Fibroblast of the aortic adventitia (primary cell): ENCODE measurements around the gene SMC3. TPM values are rescaled to one million over a fixed set of nuclear protein-coding genes. Genes with fewer than 3 reads are reported as not detected.
"Not testable (repeated sequence)": the region's sequence is repeated elsewhere in the genome, so short reads cannot be mapped to it uniquely, and the experiment has no call there.

ENCODE experiments used
- DNase-seq: peaks from one replicate; pipeline ENCODE4 v3.0.0-alpha.2; 2010; ENCODE audit warnings: low read depth
- H3K4me3 ChIP-seq: 2 replicates; pipeline ENCODE4 v1.5.1; 2011; ENCODE audit warnings: low read depth, mild to moderate bottlenecking, control low read depth, low read length, moderate library complexity
- CTCF ChIP-seq: IDR thresholded peaks from 2 replicates; pipeline ENCODE4 v1.5.1; 2011; ENCODE audit warnings: mild to moderate bottlenecking, low read length, control low read depth, inconsistent platforms; ENCODE audit not compliant: insufficient read depth
- total RNA-seq: library from RNA; depleted of rRNA; stranded (reverse); fragments of >200 nt; gene quantifications from 2 replicates; pipeline ENCODE4 v1.2.3, GENCODE V29; 2012; ENCODE audit warnings: low replicate concordance

Gene SMC3
- total RNA-seq, 1 donor = 49.3 TPM

- DNase-seq = peak; percentile 49
- TF ChIP-seq CTCF = no peak
- no peak overlapping the region for H3K4me3 ChIP-seq
Measured at GRCh38 chr10:110527731-110528171, 39.7 kb upstream of the SMC3 start.

GRCh38 chr10:110528224-110528996 lies 39.1 kb upstream of the SMC3 start:
- TF ChIP-seq CTCF = no peak
- DNase-seq = peak; percentile 57
- no peak overlapping the region for H3K4me3 ChIP-seq

- DNase-seq, H3K4me3 ChIP-seq: not testable (repeated sequence)
Measured at GRCh38 chr10:110528997-110529524, 38.4 kb upstream of the SMC3 start.

- no peak for TF ChIP-seq CTCF
- DNase-seq = no peak
Measured at GRCh38 chr10:110529596-110530011, 37.9 kb upstream of the SMC3 start.

GRCh38 chr10:110530131-110530831 lies 37.2 kb upstream of the SMC3 start:
- TF ChIP-seq CTCF = no peak
- DNase-seq = peak; percentile 65

More at GRCh38 chr10:110529596-110530011, 37.9 kb upstream of the SMC3 start:
- H3K4me3 ChIP-seq = no peak overlapping the region

GRCh38 chr10:110531687-110532086 lies 35.8 kb upstream of the SMC3 start:
- no peak for DNase-seq
- no peak for TF ChIP-seq CTCF
- no peak overlapping the region for H3K4me3 ChIP-seq

More at GRCh38 chr10:110530131-110530831, 37.2 kb upstream of the SMC3 start:
- H3K4me3 ChIP-seq = no peak overlapping the region

GRCh38 chr10:110532628-110533027 lies 34.9 kb upstream of the SMC3 start:
- not testable (repeated sequence) for DNase-seq, H3K4me3 ChIP-seq
